ENCODE results near the gene PAK5.
"Not testable (repeated sequence)": the region's sequence is repeated elsewhere in the genome, so short reads cannot be mapped to it uniquely, and the experiment has no call there.

Gene PAK5

GRCh38 chr20:9686455-9686854 is 152.4 kb downstream of the PAK5 start:
- no peak for DNase-seq (ENCODE audit: low read depth in 1 of 2, low spot score in 1 of 2)

- DNase-seq (ENCODE audit: low read depth in 1 of 2, low spot score in 1 of 2), result no peak
These were observed 152.9 kb downstream of the PAK5 start for GRCh38 chr20:9686001-9686400.

GRCh38 chr20:9685011-9685410 is 153.9 kb downstream of the PAK5 start:
- no peak for DNase-seq (ENCODE audit: low read depth in 1 of 2, low spot score in 1 of 2)

- DNase-seq (ENCODE audit: low read depth in 1 of 2, low spot score in 1 of 2), result no peak
These were observed 161.7 kb downstream of the PAK5 start for GRCh38 chr20:9677100-9677623.

GRCh38 chr20:9672981-9673380 is 165.9 kb downstream of the PAK5 start:
- DNase-seq (ENCODE audit: low read depth in 1 of 2, low spot score in 1 of 2), result no peak

GRCh38 chr20:9672027-9672426 is 166.8 kb downstream of the PAK5 start:
- DNase-seq (ENCODE audit: low read depth in 1 of 2, low spot score in 1 of 2), result no peak

GRCh38 chr20:9668381-9668780 is 170.5 kb downstream of the PAK5 start:
- no peak for DNase-seq (ENCODE audit: low read depth in 1 of 2, low spot score in 1 of 2)

- no peak for DNase-seq (ENCODE audit: low read depth in 1 of 2, low spot score in 1 of 2)
These were observed 175.5 kb downstream of the PAK5 start for GRCh38 chr20:9663423-9663822.

GRCh38 chr20:9660236-9660868 is 178.5 kb downstream of the PAK5 start:
- DNase-seq (ENCODE audit: low read depth in 1 of 2, low spot score in 1 of 2), result no peak

GRCh38 chr20:9647741-9648140 is 191.1 kb downstream of the PAK5 start:
- DNase-seq (ENCODE audit: low read depth in 1 of 2, low spot score in 1 of 2), result no peak

- DNase-seq (ENCODE audit: low read depth in 1 of 2, low spot score in 1 of 2), result no peak
These were observed 192.5 kb downstream of the PAK5 start for GRCh38 chr20:9646375-9646774.

- no peak for DNase-seq (ENCODE audit: low read depth in 1 of 2, low spot score in 1 of 2)
These were observed 196.0 kb downstream of the PAK5 start for GRCh38 chr20:9642882-9643281.

- DNase-seq (ENCODE audit: low read depth in 1 of 2, low spot score in 1 of 2), result not testable (repeated sequence)
These were observed 197.3 kb downstream of the PAK5 start for GRCh38 chr20:9641499-9642000.

- DNase-seq (ENCODE audit: low read depth in 1 of 2, low spot score in 1 of 2), result no peak
These were observed 201.0 kb downstream of the PAK5 start for GRCh38 chr20:9637889-9638288.

GRCh38 chr20:9635750-9636149 is 203.1 kb downstream of the PAK5 start:
- DNase-seq (ENCODE audit: low read depth in 1 of 2, low spot score in 1 of 2), result no peak

GRCh38 chr20:9634327-9634726 is 204.5 kb downstream of the PAK5 start:
- no peak for DNase-seq (ENCODE audit: low read depth in 1 of 2, low spot score in 1 of 2)

GRCh38 chr20:9632991-9633390 is 205.9 kb downstream of the PAK5 start:
- no peak for DNase-seq (ENCODE audit: low read depth in 1 of 2, low spot score in 1 of 2)

GRCh38 chr20:9632265-9632664 is 206.6 kb downstream of the PAK5 start:
- no peak for DNase-seq (ENCODE audit: low read depth in 1 of 2, low spot score in 1 of 2)

GRCh38 chr20:9630554-9630953 is 208.3 kb downstream of the PAK5 start:
- DNase-seq (ENCODE audit: low read depth in 1 of 2, low spot score in 1 of 2), result no peak

GRCh38 chr20:9629831-9630230 is 209.0 kb downstream of the PAK5 start:
- no peak for DNase-seq (ENCODE audit: low read depth in 1 of 2, low spot score in 1 of 2)

GRCh38 chr20:9628589-9628988 is 210.3 kb downstream of the PAK5 start:
- no peak for DNase-seq (ENCODE audit: low read depth in 1 of 2, low spot score in 1 of 2)

GRCh38 chr20:9628141-9628540 is 210.7 kb downstream of the PAK5 start:
- no peak for DNase-seq (ENCODE audit: low read depth in 1 of 2, low spot score in 1 of 2)

GRCh38 chr20:9627219-9627618 is 211.7 kb downstream of the PAK5 start:
- DNase-seq (ENCODE audit: low read depth in 1 of 2, low spot score in 1 of 2), result no peak

All from stimulated activated CD4-positive, alpha-beta T cell treated with anti-CD3 and anti-CD28 coated beads, Interleukin-15, amount 100 ng/mL, for 1 hour (primary cell).